Heart left ventricle (tissue), 16 donors: Measurements from ENCODE around the gene PACS2. TPM values are rescaled to one million over a fixed set of nuclear protein-coding genes. Genes with fewer than 3 reads are reported as not detected.

Experiments
- ATAC-seq, 4 donors: fragments of 200-7000 bp; cut with Tn5 transposase; one replicate each; pipeline ENCODE4 v1.9.1; 2020 to 2022; ENCODE audit warnings: moderate library complexity in 4 of 4, mild to moderate bottlenecking in 3 of 4, moderate number of reproducible peaks in 1 of 4
- DNase-seq, 5 donors: peaks; one replicate each; pipeline ENCODE4 v3.0.0-alpha.2; 2020
- H3K27ac ChIP-seq, 12 donors: fragments of 200-600 bp; sonication (generic) in 4 of 12; one replicate each; pipeline versions ENCODE4 v1.5.0 to v1.8.0; 2016 to 2022; ENCODE audit warnings: mild to moderate bottlenecking in 2 of 12
- H3K27me3 ChIP-seq, 9 donors: fragments of 200-600 bp; sonication (generic) in 2 of 9; one replicate each; pipeline versions ENCODE4 v1.5.1 to v1.8.0; 2016 to 2022; ENCODE audit warnings: mild to moderate bottlenecking in 3 of 9
- H3K36me3 ChIP-seq, 9 donors: fragments of 200-600 bp; sonication (generic) in 2 of 9; one replicate each; pipeline versions ENCODE4 v1.5.0 to v1.8.0; 2018 to 2022; ENCODE audit warnings: mild to moderate bottlenecking in 2 of 9
- H3K4me1 ChIP-seq, 12 donors: fragments of 200-600 bp; sonication (generic) in 4 of 12; one replicate each; pipeline versions ENCODE4 v1.5.0 to v1.8.0; 2016 to 2022; ENCODE audit warnings: mild to moderate bottlenecking in 3 of 12
- H3K4me3 ChIP-seq, 12 donors: fragments of 200-600 bp; sonication (generic) in 4 of 12; one replicate each; pipeline versions ENCODE4 v1.5.0 to v1.8.0; 2017 to 2022; ENCODE audit warnings: mild to moderate bottlenecking in 9 of 12, moderate library complexity in 4 of 12
- H3K9me3 ChIP-seq, 12 donors: fragments of 200-600 bp; sonication (generic) in 4 of 12; one replicate each; pipeline versions ENCODE4 v1.5.0 to v1.8.0; 2016 to 2022; ENCODE audit warnings: mild to moderate bottlenecking in 1 of 12
- CTCF ChIP-seq, 12 donors: fragments of 200-600 bp; sonication (generic) in 4 of 12; IDR thresholded peaks; one replicate each; pipeline versions ENCODE4 v1.5.0 to v1.8.0; 2018 to 2022; ENCODE audit warnings: antibody characterized with exemption in 12 of 12, mild to moderate bottlenecking in 5 of 12
- POLR2A ChIP-seq, 2 donors: fragments of 450-650 bp; IDR thresholded peaks; one replicate each; pipeline ENCODE4 v1.6.1; 2017; ENCODE audit warnings: antibody characterized with exemption in 2 of 2, mild to moderate bottlenecking in 2 of 2, moderate library complexity in 2 of 2
- WGBS, 4 donors: extraction: QIAGEN DNeasy Blood & Tissue Kit in 2 of 4; methylation state at CpG; one replicate each; pipeline versions ENCODE4 v1.1.5 to v1.1.7; 2013 to 2018; 5-methylcytosine and 5-hydroxymethylcytosine counted together
- intact Hi-C, 10 donors: fragments of 100-400 bp; cut with DNase I; formaldehyde crosslinking; loops; one replicate each; pipeline versions ENCODE4 v1.11.1 to v1.14.2; 2022
- polyA plus RNA-seq, 2 donors: library from polyadenylated mRNA; stranded (reverse); fragments of 200-250 nt; gene quantifications; one replicate each; pipeline ENCODE4 v1.2.3, GENCODE V29; 2013
- total RNA-seq, 9 donors: library from RNA; depleted of rRNA in 2 of 9; stranded (reverse); fragments of >200 nt in 2 of 9; fragmentation: NEBNext Ultra II Directional in 3 of 9; extraction: Animal tissue kit (Norgen Biotek cat#: 25700) in 3 of 9; gene quantifications; one replicate each; pipeline versions ENCODE4 v1.1.0 to v1.2.4, GENCODE V29; 2016 to 2023
- donor health status: ischemic (EF 13 %, LVEDD 7.1; RV severe dilation, severe dysfunction).
- donor health status: healthy with polysubstance abuse.
- donor health status: DM: no; HTN: yes; CAD: no.
- donor health status: DM: no; HTN: no; CAD: no.
- donor health status: ischemic (EF 25% LVEDD 6.9; RV normal size, moderate dysfunction).
- donor health status: ischemic (EF 25% LVEDD 5.7; RV mildly dilated, moderate dysfunction).
- donor health status: healthy.
- donor health status: DM: yes; HTN: yes; CAD: no.
- donor health status: ischemic (EF 35%, LVEDD 5.7; RV mildly dilated, moderate dysfunction).
- donor health status: nonischemic (EF 11% LVEDD 7.7; RV severe dilation, severe dysfunction).
- donor health status: DM: yes; HTN: yes; CAD: no.
- donor health status: PGD.
- donor health status: ischemic (EF 29% LVEDD 5.4; RV normal size, mild dysfunction).
- donor health status: nonischemic (EF 23%, LVEDD 6.1; RV moderate dilation, normal function).

Gene PACS2
- total and polyA plus RNA-seq, 11 donors, result 47.3 to 90.3 (median 60.8) TPM

DNA sequence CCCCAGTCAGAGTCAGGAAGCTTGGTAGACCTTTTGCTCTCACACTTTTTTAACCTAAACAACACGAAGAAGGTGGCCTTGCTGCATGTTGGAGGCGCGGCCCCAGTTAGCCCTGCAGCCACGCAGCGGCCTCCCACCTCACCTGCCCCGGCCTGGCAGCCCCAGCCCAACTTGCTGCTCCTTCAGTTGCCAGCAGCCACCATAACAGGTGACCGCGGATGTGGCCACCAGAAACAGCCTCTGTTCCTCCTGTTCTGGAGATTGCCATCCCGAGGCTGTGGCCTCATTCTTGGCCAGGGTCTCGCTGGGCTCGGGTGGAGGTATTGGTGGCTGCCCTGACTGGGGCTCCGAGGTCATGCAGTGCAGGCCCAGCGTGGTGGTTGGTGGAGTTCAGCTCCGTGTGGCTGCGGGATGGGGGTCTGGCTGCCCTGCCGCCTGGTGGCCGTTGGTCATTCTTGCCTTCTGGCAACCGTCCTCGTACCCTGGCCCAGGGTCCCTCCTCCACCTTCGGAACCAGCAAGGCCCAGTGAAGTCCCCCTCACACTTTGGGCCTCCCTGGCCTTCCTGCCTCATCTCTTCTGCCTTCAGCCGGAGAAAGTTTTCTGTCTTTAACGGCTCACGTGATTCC lies 63.1 kb downstream of the PACS2 start:
- Histone ChIP-seq H3K4me1 (peaks cover 0 to 6% (median 0%) of the 10 kb centered on the region in 12 donors), H3K27ac (no peak overlapping the region), H3K27me3 (no peaks in the 10 kb centered on the region), H3K9me3 (no peaks in the 10 kb centered on the region), H3K36me3 (peaks cover 0 to 31% (median 15%) of the 10 kb centered on the region in 9 donors), H3K4me3 (no peak overlapping the region)
- no peak for TF ChIP-seq POLR2A (IDR thresholded peaks at IDR 0.05)
- intact Hi-C loops, result loop anchor here in 3 of 10 donors (10.0 kb wide), 1 partner anchor 67 kb away; no protein-coding TSS in a partner anchor
- ATAC-seq, result no peak
- WGBS, 4 donors, result 90 to 92% (median 90%) methylated on average over 16 to 23 of the region's 23 CpGs
- peak in 2 of 5 donors; percentile 5 to 52 for DNase-seq

DNA sequence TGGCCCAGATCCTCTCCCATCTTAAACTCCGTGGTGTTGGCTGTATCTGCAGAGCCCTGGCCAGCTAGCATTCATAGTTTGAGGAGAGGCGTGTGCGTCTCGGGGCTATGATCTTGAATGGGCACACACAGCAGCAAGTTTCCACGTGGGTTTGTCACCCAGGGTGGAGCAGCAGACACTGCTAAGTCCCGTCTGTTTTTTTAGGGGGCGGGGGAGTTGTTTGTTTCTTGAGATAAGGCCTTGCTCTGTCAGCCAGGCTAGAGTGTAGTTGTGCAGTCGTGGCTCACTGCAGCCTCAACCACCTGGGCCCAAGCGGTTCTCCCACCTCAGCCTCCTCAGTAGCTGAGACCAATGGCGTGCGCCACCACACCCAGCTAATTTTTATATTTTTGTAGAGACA lies 63.7 kb downstream of the PACS2 start:
- DNase-seq (no peak), ATAC-seq (no peak)
- no peaks in the 10 kb centered on the region for H3K27me3 ChIP-seq
- H3K9me3 ChIP-seq, result no peaks in the 10 kb centered on the region
- TF ChIP-seq POLR2A (IDR thresholded peaks at IDR 0.05) (no peak), CTCF (IDR thresholded peaks at IDR 0.05) (no peak)
- no peak overlapping the region for H3K27ac ChIP-seq
- 81 to 88% (median 85%) methylated on average over 11 of the region's 11 CpGs for WGBS, 4 donors
- H3K4me3 ChIP-seq, result no peak overlapping the region
- H3K4me1 ChIP-seq, result peaks cover 0 to 6% (median 0%) of the 10 kb centered on the region in 12 donors
- intact Hi-C loops, result loop anchor here in 3 of 10 donors (10.0 kb wide), 1 partner anchor 67 kb away; no protein-coding TSS in a partner anchor
- H3K36me3 ChIP-seq, result peaks cover 0 to 36% (median 18%) of the 10 kb centered on the region in 9 donors

DNA sequence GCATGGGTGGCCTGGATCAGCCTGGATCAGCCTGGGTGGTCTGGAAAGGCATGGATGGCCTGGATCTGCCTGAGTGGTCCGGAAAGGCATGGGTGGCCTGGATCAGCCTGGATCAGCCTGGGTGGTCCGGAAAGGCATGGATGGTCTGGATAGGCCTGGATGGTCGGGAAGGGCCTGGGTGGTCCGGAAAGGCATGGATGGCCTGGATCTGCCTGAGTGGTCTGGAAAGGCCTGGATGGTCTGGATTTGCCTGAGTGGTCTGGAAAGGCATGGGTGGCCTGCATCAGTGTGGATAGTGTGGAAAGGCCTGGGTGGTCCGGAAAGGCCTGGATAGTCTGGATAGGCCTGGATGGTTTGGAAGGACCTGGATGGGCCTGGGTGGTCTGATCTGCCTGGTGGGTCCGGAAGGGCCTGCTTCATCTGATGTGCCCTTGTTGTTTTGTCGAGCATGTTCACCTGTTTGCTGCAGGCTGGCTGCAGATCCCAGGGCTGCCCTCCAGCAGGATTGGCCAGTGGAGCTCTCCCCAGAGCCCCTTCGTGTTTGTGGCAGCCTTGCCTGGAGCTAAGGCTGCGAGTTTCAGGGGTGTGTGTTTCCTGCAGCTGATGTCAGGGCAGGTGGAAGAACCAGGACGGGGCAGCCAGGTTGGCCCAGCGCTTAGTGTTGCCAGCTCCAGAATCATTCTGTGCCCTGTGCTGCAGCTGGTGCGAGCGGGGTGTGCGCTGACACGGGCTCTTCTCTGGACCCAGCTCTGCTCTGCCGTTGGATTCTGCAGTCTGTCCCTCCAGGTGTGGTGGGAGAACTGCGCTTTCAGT lies 64.5 kb downstream of the PACS2 start:
- 93 to 95% (median 94%) methylated on average over 16 to 17 of the region's 17 CpGs for WGBS, 4 donors
- no peak for TF ChIP-seq POLR2A (IDR thresholded peaks at IDR 0.05)
- TF ChIP-seq CTCF (IDR thresholded peaks at IDR 0.05), result no peak

GRCh38 chr14:105379946-105380345 lies 65.4 kb downstream of the PACS2 start:
- Histone ChIP-seq H3K4me3 (no peak overlapping the region), H3K9me3 (no peaks in the 10 kb centered on the region), H3K27me3 (no peaks in the 10 kb centered on the region), H3K4me1 (peaks cover 0 to 6% (median 0%) of the 10 kb centered on the region in 12 donors), H3K36me3 (peaks cover 0 to 53% (median 34%) of the 10 kb centered on the region in 9 donors), H3K27ac (no peak overlapping the region)
- WGBS, 4 donors, result 91 to 95% (median 93%) methylated on average over 14 of the region's 14 CpGs; no CpG with 5 or more reads in 1 of the 4 donors
- intact Hi-C loops, result loop anchor here in 3 of 10 donors (10.0 kb wide), 1 partner anchor 65 kb away; no protein-coding TSS in a partner anchor
- ATAC-seq (no peak), DNase-seq (no peak)
- TF ChIP-seq POLR2A (IDR thresholded peaks at IDR 0.05) (no peak), CTCF (IDR thresholded peaks at IDR 0.05) (no peak)

More for the DNA sequence above, 64.5 kb downstream of the PACS2 start:
- DNase-seq (no peak), ATAC-seq (no peak)
- Histone ChIP-seq H3K27me3 (no peaks in the 10 kb centered on the region), H3K9me3 (no peaks in the 10 kb centered on the region), H3K4me1 (peaks cover 0 to 6% (median 0%) of the 10 kb centered on the region in 12 donors), H3K4me3 (no peak overlapping the region), H3K27ac (no peak overlapping the region), H3K36me3 (peaks cover 0 to 45% (median 26%) of the 10 kb centered on the region in 9 donors)
- intact Hi-C loops, result loop anchor here in 3 of 10 donors (10.0 kb wide), 1 partner anchor 66 kb away; no protein-coding TSS in a partner anchor
